ENCODE measurements around the gene ZNF365.
"Not testable (repeated sequence)": the region's sequence is repeated elsewhere in the genome, so short reads cannot be mapped to it uniquely, and the experiment has no call there.

The ZNF365 gene

GRCh38 chr10:62410934-62411333, 36.8 kb downstream of the ZNF365 start:
- not testable (repeated sequence) for H3K9ac ChIP-seq (ENCODE audit: low read length); H2BK15ac ChIP-seq (replicated peaks; ENCODE audit: low read depth); H3K4me3 ChIP-seq (ENCODE audit: low read length); H2BK120ac ChIP-seq (ENCODE audit: low read depth, low read length); H3K4me1 ChIP-seq (ENCODE audit: control insufficient read depth, low read depth, low read length); H3K23ac ChIP-seq (ENCODE audit: low read length); DNase-seq; H4K5ac ChIP-seq (ENCODE audit: low read length); H3K4me2 ChIP-seq (ENCODE audit: low read length); H2AK5ac ChIP-seq (ENCODE audit: low read length); H4K8ac ChIP-seq (ENCODE audit: low read depth, low read length); H3K27me3 ChIP-seq (ENCODE audit: insufficient read depth, low read length, poor library complexity); H3K4ac ChIP-seq (ENCODE audit: low read depth, low read length); H3K27ac ChIP-seq (ENCODE audit: low read depth, low read length); H2BK5ac ChIP-seq (ENCODE audit: low read length); H3K36me3 ChIP-seq (ENCODE audit: control insufficient read depth, insufficient read depth, low read length); H3K18ac ChIP-seq (ENCODE audit: low read length); H3K79me1 ChIP-seq (ENCODE audit: low read length); H3K79me2 ChIP-seq (ENCODE audit: control insufficient read depth, insufficient read depth, low read length); H3K56ac ChIP-seq (ENCODE audit: low read length)
- WGBS (ENCODE audit: extremely low coverage, insufficient coverage, low lambda C conversion rate), result no CpG with 5 or more reads among the region's 1 CpG

DNA sequence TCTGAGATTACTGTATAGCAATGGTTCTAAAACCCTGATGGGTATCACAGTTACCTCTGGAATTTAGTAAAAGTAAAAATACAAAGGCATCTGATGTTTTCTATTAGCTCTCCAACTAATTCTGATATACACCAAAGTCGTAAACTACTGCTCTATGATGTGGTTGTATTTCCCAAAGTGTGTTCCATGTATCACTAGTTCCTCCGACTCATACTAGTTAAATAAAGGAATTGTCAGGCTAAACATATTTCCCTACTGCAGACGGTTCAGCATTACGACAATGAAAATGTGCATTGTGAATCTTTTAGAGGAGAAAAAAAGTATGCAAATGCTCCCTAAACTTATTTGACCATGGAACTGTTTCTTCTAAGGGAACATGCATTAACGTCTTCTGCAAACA, 38.9 kb downstream of the ZNF365 start:
- Histone ChIP-seq H3K9ac (ENCODE audit: low read length) (no peak overlapping the region), H3K18ac (ENCODE audit: low read length) (no peak overlapping the region), H3K27ac (ENCODE audit: low read depth, low read length) (no peak overlapping the region), H3K27me3 (ENCODE audit: insufficient read depth, low read length, poor library complexity) (no peaks in the 10 kb centered on the region), H4K8ac (ENCODE audit: low read depth, low read length) (no peak overlapping the region), H3K56ac (ENCODE audit: low read length) (no peak overlapping the region), H2BK120ac (ENCODE audit: low read depth, low read length) (no peak overlapping the region), H3K4me2 (ENCODE audit: low read length) (no peak overlapping the region), H4K5ac (ENCODE audit: low read length) (no peak overlapping the region), H2BK15ac (replicated peaks; ENCODE audit: low read depth) (no peak overlapping the region), H3K79me2 (ENCODE audit: control insufficient read depth, insufficient read depth, low read length) (no peaks in the 10 kb centered on the region), H3K23ac (ENCODE audit: low read length) (no peak overlapping the region), H2BK5ac (ENCODE audit: low read length) (no peak overlapping the region), H3K4me3 (ENCODE audit: low read length) (no peak overlapping the region), H3K4ac (ENCODE audit: low read depth, low read length) (no peak overlapping the region), H3K79me1 (ENCODE audit: low read length) (no peaks in the 10 kb centered on the region), H3K36me3 (ENCODE audit: control insufficient read depth, insufficient read depth, low read length) (no peaks in the 10 kb centered on the region), H2AK5ac (ENCODE audit: low read length) (no peak overlapping the region), H3K4me1 (ENCODE audit: control insufficient read depth, low read depth, low read length) (no peaks in the 10 kb centered on the region)
- WGBS (ENCODE audit: extremely low coverage, insufficient coverage, low lambda C conversion rate), result no CpG with 5 or more reads among the region's 5 CpGs
- DNase-seq, result no peak

GRCh38 chr10:62413652-62414051, 39.5 kb downstream of the ZNF365 start:
- Histone ChIP-seq H2BK15ac (replicated peaks; ENCODE audit: low read depth) (no peak overlapping the region), H2BK5ac (ENCODE audit: low read length) (no peak overlapping the region), H3K18ac (ENCODE audit: low read length) (no peak overlapping the region), H3K79me2 (ENCODE audit: control insufficient read depth, insufficient read depth, low read length) (no peaks in the 10 kb centered on the region), H3K27ac (ENCODE audit: low read depth, low read length) (no peak overlapping the region), H3K4me2 (ENCODE audit: low read length) (no peak overlapping the region), H3K27me3 (ENCODE audit: insufficient read depth, low read length, poor library complexity) (no peaks in the 10 kb centered on the region), H3K4me3 (ENCODE audit: low read length) (no peak overlapping the region), H3K79me1 (ENCODE audit: low read length) (no peaks in the 10 kb centered on the region), H3K56ac (ENCODE audit: low read length) (no peak overlapping the region), H2AK5ac (ENCODE audit: low read length) (no peak overlapping the region), H3K4ac (ENCODE audit: low read depth, low read length) (no peak overlapping the region), H4K5ac (ENCODE audit: low read length) (no peak overlapping the region), H3K36me3 (ENCODE audit: control insufficient read depth, insufficient read depth, low read length) (no peaks in the 10 kb centered on the region), H3K23ac (ENCODE audit: low read length) (no peak overlapping the region), H4K8ac (ENCODE audit: low read depth, low read length) (no peak overlapping the region), H3K9ac (ENCODE audit: low read length) (no peak overlapping the region), H2BK120ac (ENCODE audit: low read depth, low read length) (no peak overlapping the region), H3K4me1 (ENCODE audit: control insufficient read depth, low read depth, low read length) (no peaks in the 10 kb centered on the region)
- no peak for DNase-seq
- no CpG with 5 or more reads among the region's 2 CpGs for WGBS (ENCODE audit: extremely low coverage, insufficient coverage, low lambda C conversion rate)

DNA sequence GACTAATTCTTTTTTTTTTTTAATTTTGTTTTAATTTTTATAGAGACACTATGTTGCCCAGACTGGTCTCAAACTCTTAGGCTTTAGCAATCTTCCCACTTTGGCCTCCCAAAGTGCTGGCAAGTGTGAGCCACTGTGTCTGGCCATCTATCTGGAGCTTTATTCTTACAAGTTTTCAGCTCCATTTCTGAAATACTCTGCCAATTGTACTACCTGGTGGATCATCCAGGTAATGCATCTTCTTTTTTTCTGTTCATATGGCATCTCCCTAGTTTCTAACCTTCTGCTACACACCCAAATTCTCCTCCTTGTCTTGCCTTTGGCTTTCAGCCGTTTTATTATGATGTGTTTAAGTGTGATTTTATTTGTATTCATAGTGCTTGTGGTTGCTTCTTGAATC, 40.2 kb downstream of the ZNF365 start:
- no peaks in the 10 kb centered on the region for H3K27me3 ChIP-seq (ENCODE audit: insufficient read depth, low read length, poor library complexity)
- no peak overlapping the region for H4K8ac ChIP-seq (ENCODE audit: low read depth, low read length)
- no peak overlapping the region for H3K9ac ChIP-seq (ENCODE audit: low read length)
- no peak overlapping the region for H2AK5ac ChIP-seq (ENCODE audit: low read length)
- H3K4me2 ChIP-seq (ENCODE audit: low read length), result no peak overlapping the region
- WGBS (ENCODE audit: extremely low coverage, insufficient coverage, low lambda C conversion rate), result no CpG with 5 or more reads among the region's 1 CpG
- no peak overlapping the region for H4K5ac ChIP-seq (ENCODE audit: low read length)
- no peak overlapping the region for H3K4me3 ChIP-seq (ENCODE audit: low read length)
- H3K79me1 ChIP-seq (ENCODE audit: low read length), result no peaks in the 10 kb centered on the region
- no peak overlapping the region for H2BK120ac ChIP-seq (ENCODE audit: low read depth, low read length)
- no peak overlapping the region for H3K56ac ChIP-seq (ENCODE audit: low read length)
- no peak overlapping the region for H2BK15ac ChIP-seq (replicated peaks; ENCODE audit: low read depth)
- no peaks in the 10 kb centered on the region for H3K36me3 ChIP-seq (ENCODE audit: control insufficient read depth, insufficient read depth, low read length)
- no peak overlapping the region for H3K18ac ChIP-seq (ENCODE audit: low read length)
- no peak overlapping the region for H3K4ac ChIP-seq (ENCODE audit: low read depth, low read length)
- no peak overlapping the region for H3K23ac ChIP-seq (ENCODE audit: low read length)
- H3K27ac ChIP-seq (ENCODE audit: low read depth, low read length), result no peak overlapping the region
- no peaks in the 10 kb centered on the region for H3K4me1 ChIP-seq (ENCODE audit: control insufficient read depth, low read depth, low read length)
- no peak overlapping the region for H2BK5ac ChIP-seq (ENCODE audit: low read length)
- DNase-seq, result peak; percentile 27
- no peaks in the 10 kb centered on the region for H3K79me2 ChIP-seq (ENCODE audit: control insufficient read depth, insufficient read depth, low read length)

GRCh38 chr10:62422068-62422590, 48.0 kb downstream of the ZNF365 start:
- Histone ChIP-seq H2BK5ac (ENCODE audit: low read length) (no peak overlapping the region), H2AK5ac (ENCODE audit: low read length) (no peak overlapping the region), H3K27me3 (ENCODE audit: insufficient read depth, low read length, poor library complexity) (no peaks in the 10 kb centered on the region), H3K36me3 (ENCODE audit: control insufficient read depth, insufficient read depth, low read length) (no peaks in the 10 kb centered on the region), H3K4me2 (ENCODE audit: low read length) (no peak overlapping the region), H3K4ac (ENCODE audit: low read depth, low read length) (no peak overlapping the region), H2BK15ac (replicated peaks; ENCODE audit: low read depth) (no peak overlapping the region), H3K79me2 (ENCODE audit: control insufficient read depth, insufficient read depth, low read length) (no peaks in the 10 kb centered on the region), H2BK120ac (ENCODE audit: low read depth, low read length) (no peak overlapping the region), H3K27ac (ENCODE audit: low read depth, low read length) (no peak overlapping the region), H3K23ac (ENCODE audit: low read length) (no peak overlapping the region), H3K4me3 (ENCODE audit: low read length) (no peak overlapping the region), H3K79me1 (ENCODE audit: low read length) (no peaks in the 10 kb centered on the region), H4K8ac (ENCODE audit: low read depth, low read length) (no peak overlapping the region), H3K9ac (ENCODE audit: low read length) (no peak overlapping the region), H3K4me1 (ENCODE audit: control insufficient read depth, low read depth, low read length) (no peaks in the 10 kb centered on the region), H4K5ac (ENCODE audit: low read length) (no peak overlapping the region), H3K18ac (ENCODE audit: low read length) (no peak overlapping the region), H3K56ac (ENCODE audit: low read length) (no peak overlapping the region)
- WGBS (ENCODE audit: extremely low coverage, insufficient coverage, low lambda C conversion rate), result no CpG with 5 or more reads among the region's 1 CpG
- no peak for DNase-seq

DNA sequence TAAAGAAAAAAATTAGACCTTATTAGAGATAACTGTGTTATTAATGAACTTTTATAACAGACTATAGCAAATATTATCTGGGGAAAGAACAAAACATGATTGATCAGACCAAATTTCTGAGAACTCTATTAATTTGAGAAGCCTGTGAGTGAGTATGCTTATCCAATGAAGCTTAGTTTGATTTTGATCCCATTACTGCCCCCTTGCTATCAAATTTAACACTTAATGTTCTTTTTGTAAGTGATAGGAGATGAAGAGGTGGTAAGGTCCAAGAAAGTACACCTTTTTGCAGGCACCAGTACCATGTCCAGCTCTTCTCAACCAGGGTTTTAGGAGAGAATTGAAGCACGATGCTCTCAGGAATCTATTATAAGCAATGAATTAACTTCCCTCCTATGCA, 49.9 kb downstream of the ZNF365 start:
- H3K9ac ChIP-seq (ENCODE audit: low read length), result no peak overlapping the region
- no peak for DNase-seq
- no peak overlapping the region for H2BK120ac ChIP-seq (ENCODE audit: low read depth, low read length)
- no peak overlapping the region for H4K5ac ChIP-seq (ENCODE audit: low read length)
- no peak overlapping the region for H3K23ac ChIP-seq (ENCODE audit: low read length)
- no peaks in the 10 kb centered on the region for H3K79me1 ChIP-seq (ENCODE audit: low read length)
- H3K27me3 ChIP-seq (ENCODE audit: insufficient read depth, low read length, poor library complexity), result no peaks in the 10 kb centered on the region
- H3K4me3 ChIP-seq (ENCODE audit: low read length), result no peak overlapping the region
- no peak overlapping the region for H2BK5ac ChIP-seq (ENCODE audit: low read length)
- H3K18ac ChIP-seq (ENCODE audit: low read length), result no peak overlapping the region
- no peak overlapping the region for H4K8ac ChIP-seq (ENCODE audit: low read depth, low read length)
- H3K4me2 ChIP-seq (ENCODE audit: low read length), result no peak overlapping the region
- H3K79me2 ChIP-seq (ENCODE audit: control insufficient read depth, insufficient read depth, low read length), result no peaks in the 10 kb centered on the region
- H3K27ac ChIP-seq (ENCODE audit: low read depth, low read length), result no peak overlapping the region
- WGBS (ENCODE audit: extremely low coverage, insufficient coverage, low lambda C conversion rate), result no CpG with 5 or more reads among the region's 1 CpG
- no peak overlapping the region for H2BK15ac ChIP-seq (replicated peaks; ENCODE audit: low read depth)
- no peak overlapping the region for H3K56ac ChIP-seq (ENCODE audit: low read length)
- no peak overlapping the region for H2AK5ac ChIP-seq (ENCODE audit: low read length)
- H3K4ac ChIP-seq (ENCODE audit: low read depth, low read length), result no peak overlapping the region
- no peaks in the 10 kb centered on the region for H3K36me3 ChIP-seq (ENCODE audit: control insufficient read depth, insufficient read depth, low read length)
- no peaks in the 10 kb centered on the region for H3K4me1 ChIP-seq (ENCODE audit: control insufficient read depth, low read depth, low read length)

All from mesendoderm (in vitro differentiated cells).